ENCODE data around the gene DOLK.

The DOLK gene

GRCh38 chr9:128933731-128934130 lies 13.7 kb downstream of the DOLK start:
- DNase-seq (ENCODE audit: low spot score) = no peak

GRCh38 chr9:128929560-128929959 lies 17.8 kb downstream of the DOLK start:
- DNase-seq (ENCODE audit: low spot score) = no peak

- no peak for DNase-seq (ENCODE audit: low spot score)
Observed at GRCh38 chr9:128928624-128929023, 18.8 kb downstream of the DOLK start.

GRCh38 chr9:128927731-128928411 lies 19.5 kb downstream of the DOLK start:
- DNase-seq (ENCODE audit: low spot score) = no peak

GRCh38 chr9:128923493-128923883 lies 23.9 kb downstream of the DOLK start:
- DNase-seq (ENCODE audit: low spot score) = no peak

- DNase-seq (ENCODE audit: low spot score) = no peak
Observed at GRCh38 chr9:128921881-128922763, 25.3 kb downstream of the DOLK start.

- peak; percentile 74 for DNase-seq (ENCODE audit: low spot score)
Observed at GRCh38 chr9:128920381-128921058, 26.9 kb downstream of the DOLK start, which contains the start of gene PHYHD1. TSS of gene PHYHD1 (plus strand) at chr9:128920982. CDS start at chr9:128922324, 1,342 bp downstream.

GRCh38 chr9:128919402-128920089 lies 27.9 kb downstream of the DOLK start:
- no peak for DNase-seq (ENCODE audit: low spot score)

GRCh38 chr9:128918921-128919320 lies 28.5 kb downstream of the DOLK start:
- DNase-seq (ENCODE audit: low spot score) = no peak

- peak; percentile 76 for DNase-seq (ENCODE audit: low spot score)
Observed at GRCh38 chr9:128917151-128917849, 30.1 kb downstream of the DOLK start.

GRCh38 chr9:128916745-128917144 lies 30.7 kb downstream of the DOLK start:
- no peak for DNase-seq (ENCODE audit: low spot score)

GRCh38 chr9:128916204-128916603 lies 31.2 kb downstream of the DOLK start:
- no peak for DNase-seq (ENCODE audit: low spot score)

GRCh38 chr9:128913995-128914772 lies 33.2 kb downstream of the DOLK start:
- DNase-seq (ENCODE audit: low spot score) = no peak

- DNase-seq (ENCODE audit: low spot score) = no peak
Observed at GRCh38 chr9:128913048-128913900, 34.1 kb downstream of the DOLK start.

- no peak for DNase-seq (ENCODE audit: low spot score)
Observed at GRCh38 chr9:128912270-128912853, 35.0 kb downstream of the DOLK start.

GRCh38 chr9:128911529-128912035 lies 35.8 kb downstream of the DOLK start:
- DNase-seq (ENCODE audit: low spot score) = no peak

GRCh38 chr9:128910906-128911305 lies 36.5 kb downstream of the DOLK start:
- no peak for DNase-seq (ENCODE audit: low spot score)

GRCh38 chr9:128909859-128910258 lies 37.5 kb downstream of the DOLK start:
- DNase-seq (ENCODE audit: low spot score) = no peak

- DNase-seq (ENCODE audit: low spot score) = no peak
Observed at GRCh38 chr9:128908372-128908771, 39.0 kb downstream of the DOLK start.

All from pons (tissue), 1 donor.